WTC11 (cell line): ENCODE data around the gene OR6B3. TPM values are rescaled to one million over a fixed set of nuclear protein-coding genes. Genes with fewer than 3 reads are reported as not detected.

Experiments
- ATAC-seq: fragments of 200-7000 bp; cut with Tn5 transposase; 2 replicates; pipeline ENCODE4 v1.10.0; 2021; ENCODE audit warnings: mild to moderate bottlenecking, moderate library complexity
- CTCF ChIA-PET: fragments of 300-600 bp; sonication (Branson Sonifier 250); formaldehyde crosslinking; loops from one replicate; lab custom pipeline; 2021; ENCODE audit warnings: antibody characterized with exemption; lab: Charles Lee
- POLR2A ChIA-PET: fragments of 350-600 bp; sonication (Branson Sonifier 250); formaldehyde crosslinking; loops from one replicate; lab custom pipeline; 2021; ENCODE audit warnings: antibody characterized with exemption; lab: Charles Lee
- DNase-seq: peaks from one replicate; pipeline ENCODE4 v3.0.0; 2021; ENCODE audit warnings: low spot score
- H3K27ac Mint-ChIP-seq: 2 replicates; pipeline ENCODE4 v1.8.0; 2021; ENCODE audit warnings: mixed read lengths
- H3K27me3 Mint-ChIP-seq: 2 replicates; pipeline ENCODE4 v1.8.0; 2021; ENCODE audit warnings: low read depth, mild to moderate bottlenecking, moderate library complexity, mixed read lengths
- H3K36me3 Mint-ChIP-seq: 2 replicates; pipeline ENCODE4 v1.8.0; 2021; ENCODE audit warnings: mixed read lengths
- H3K4me1 Mint-ChIP-seq: 2 replicates; pipeline ENCODE4 v1.8.0; 2022; ENCODE audit warnings: mixed read lengths
- H3K4me3 Mint-ChIP-seq: 2 replicates; pipeline ENCODE4 v1.8.0; 2021; ENCODE audit warnings: mild to moderate bottlenecking, moderate library complexity, mixed read lengths
- H3K9me3 Mint-ChIP-seq: 2 replicates; pipeline ENCODE4 v1.8.0; 2021; ENCODE audit warnings: mixed read lengths
- ATF6 ChIP-seq: sonication (generic); formaldehyde crosslinking; IDR thresholded peaks from 2 replicates; pipeline ENCODE4 v1.8.1; 2023; ENCODE audit warnings: mild to moderate bottlenecking, missing genetic modification reagents
- E2F4 ChIP-seq: sonication (generic); formaldehyde crosslinking; IDR thresholded peaks from 2 replicates; pipeline ENCODE4 v1.8.1; 2022; ENCODE audit warnings: low read depth, mild to moderate bottlenecking, moderate library complexity, missing genetic modification reagents, borderline replicate concordance
- ELF4 ChIP-seq: sonication (generic); formaldehyde crosslinking; IDR thresholded peaks from 2 replicates; pipeline ENCODE4 v1.8.1; 2022; ENCODE audit warnings: low read depth, mild to moderate bottlenecking, moderate library complexity, missing genetic modification reagents
- EMX1 ChIP-seq: fragments of 250-450 bp; sonication (Bioruptor Pico); IDR thresholded peaks from 2 replicates; pipeline ENCODE4 v1.8.0; 2021; ENCODE audit warnings: mild to moderate bottlenecking
- ETV6 ChIP-seq: sonication (generic); formaldehyde crosslinking; IDR thresholded peaks from 2 replicates; pipeline ENCODE4 v1.8.1; 2022; ENCODE audit warnings: mild to moderate bottlenecking, missing genetic modification reagents
- GTF2I ChIP-seq: fragments of 250-450 bp; sonication (Bioruptor Pico); conservative IDR thresholded peaks from 2 replicates; pipeline ENCODE4 v1.4.0; 2021; ENCODE audit warnings: mild to moderate bottlenecking
- IRF2 ChIP-seq: sonication (generic); formaldehyde crosslinking; IDR thresholded peaks from 2 replicates; pipeline ENCODE4 v1.8.0; 2022; ENCODE audit warnings: low read depth, missing genetic modification reagents, borderline replicate concordance
- NR2C2 ChIP-seq: sonication (generic); formaldehyde crosslinking; IDR thresholded peaks from 2 replicates; pipeline ENCODE4 v1.8.0; 2022; ENCODE audit warnings: mild to moderate bottlenecking, missing genetic modification reagents
- NR3C1 ChIP-seq: sonication (generic); formaldehyde crosslinking; conservative IDR thresholded peaks from 2 replicates; pipeline ENCODE4 v1.8.1; 2023; ENCODE audit warnings: low read depth, mild to moderate bottlenecking, missing genetic modification reagents
- OVOL2 ChIP-seq: fragments of 250-450 bp; sonication (Bioruptor Pico); IDR thresholded peaks from 2 replicates; pipeline ENCODE4 v1.9.0; 2021; ENCODE audit warnings: mild to moderate bottlenecking, borderline replicate concordance
- RORB ChIP-seq: fragments of 250-450 bp; sonication (Bioruptor Pico); IDR thresholded peaks from 2 replicates; pipeline ENCODE4 v1.9.0; 2021; ENCODE audit warnings: mild to moderate bottlenecking
- SP1 ChIP-seq: sonication (generic); formaldehyde crosslinking; conservative IDR thresholded peaks from 2 replicates; pipeline ENCODE4 v1.8.1; 2022; ENCODE audit warnings: missing genetic modification reagents
- TCF7 ChIP-seq: sonication (generic); formaldehyde crosslinking; IDR thresholded peaks from 2 replicates; pipeline ENCODE4 v1.8.0; 2022; ENCODE audit warnings: mild to moderate bottlenecking, low read depth, missing genetic modification reagents, moderate library complexity
- TEAD1 ChIP-seq: sonication (generic); formaldehyde crosslinking; IDR thresholded peaks from 2 replicates; pipeline ENCODE4 v1.8.0; 2022; ENCODE audit warnings: mild to moderate bottlenecking, missing genetic modification reagents
- ZNF219 ChIP-seq: sonication (generic); formaldehyde crosslinking; IDR thresholded peaks from 2 replicates; pipeline ENCODE4 v1.8.0; 2023; ENCODE audit warnings: missing genetic modification reagents, mild to moderate bottlenecking, borderline replicate concordance
- ZNF317 ChIP-seq: sonication (generic); formaldehyde crosslinking; IDR thresholded peaks from 2 replicates; pipeline ENCODE4 v1.8.1; 2023; ENCODE audit warnings: low read depth, mild to moderate bottlenecking, moderate library complexity, missing genetic modification reagents, borderline replicate concordance
- ZNF423 ChIP-seq: fragments of 250-450 bp; sonication (Bioruptor Pico); IDR thresholded peaks from 2 replicates; pipeline ENCODE4 v2.1.2; 2022; ENCODE audit warnings: mild to moderate bottlenecking, moderate library complexity
- ZNF512 ChIP-seq: sonication (generic); formaldehyde crosslinking; IDR thresholded peaks from 2 replicates; pipeline ENCODE4 v1.8.1; 2022; ENCODE audit warnings: missing genetic modification reagents, borderline replicate concordance
- total RNA-seq: library from RNA; stranded (reverse); gene quantifications from 3 replicates; pipeline ENCODE4 v1.2.3, GENCODE V29; 2021

Gene OR6B3
- total RNA-seq, 1 experiment from 2014 or later, result not detected

GRCh38 chr2:239997686-239998409 lies 55.5 kb downstream of the OR6B3 start:
- Mint-ChIP-seq H3K9me3 (peaks cover 8% of the 10 kb centered on the region), H3K4me3 (no peak overlapping the region), H3K36me3 (peaks cover 48% of the 10 kb centered on the region), H3K4me1 (peaks cover 9% of the 10 kb centered on the region), H3K27me3 (no peaks in the 10 kb centered on the region)
- POLR2A ChIA-PET, result no interaction called here
- ATAC-seq, result no peak; the same call in 1 of the 2 replicates
- no peak for TF ChIP-seq OVOL2 (CRISPR knock-in tag)
- no peak for TF ChIP-seq ZNF317 (CRISPR knock-in tag)
- no peak for TF ChIP-seq NR3C1 (CRISPR knock-in tag)
- no peak for TF ChIP-seq TCF7 (CRISPR knock-in tag)
- TF ChIP-seq ELF4 (CRISPR knock-in tag), result no peak
- no peak for TF ChIP-seq ATF6 (CRISPR knock-in tag)
- TF ChIP-seq EMX1 (CRISPR knock-in tag), result no peak
- no peak for TF ChIP-seq RORB (CRISPR knock-in tag)
- TF ChIP-seq TEAD1 (CRISPR knock-in tag), result no peak
- no peak for TF ChIP-seq GTF2I (CRISPR knock-in tag)
- TF ChIP-seq SP1 (CRISPR knock-in tag), result no peak
- no peak for TF ChIP-seq E2F4 (CRISPR knock-in tag)
- no peak for TF ChIP-seq ZNF512 (CRISPR knock-in tag)
- no peak for TF ChIP-seq IRF2 (CRISPR knock-in tag)
- no peak for TF ChIP-seq ETV6 (CRISPR knock-in tag)
- no peak for TF ChIP-seq NR2C2 (CRISPR knock-in tag)
- no peak for TF ChIP-seq ZNF219 (CRISPR knock-in tag)
- no peak for TF ChIP-seq ZNF423 (CRISPR knock-in tag)
- TF ChIP-seq, all 79 proteins: peak for 0
- CTCF ChIA-PET, result interaction anchor here (2.3 kb wide), 1 partner anchor 24 kb away, joined by 8 read pairs; no protein-coding TSS in a partner anchor
- no peak overlapping the region for H3K27ac Mint-ChIP-seq
- no peak for DNase-seq

Other genes with a start within 250 kb of the OR6B3 start
- gene NDUFA10, start 28.2 kb downstream of the OR6B3 start, total RNA-seq, result 127 to 138 TPM (median 136 TPM) in 3 replicates
- gene OR6B2, start 23.1 kb downstream of the OR6B3 start, total RNA-seq, result not detected in 3 replicates
- gene COPS9, start 82.8 kb upstream of the OR6B3 start, total RNA-seq, result 140 to 142 TPM (median 141 TPM) in 3 replicates
- gene OTOS, start 87.1 kb upstream of the OR6B3 start, total RNA-seq, result not detected in 3 replicates